ENCODE data around the gene ZFC3H1.
"Not testable (repeated sequence)": the region's sequence is repeated elsewhere in the genome, so short reads cannot be mapped to it uniquely, and the experiment has no call there.

Gene ZFC3H1

GRCh38 chr12:71663561-71664410, at the start of gene ZFC3H1, which contains the start of gene THAP2:
TSS of gene ZFC3H1 (minus strand) at chr12:71663848. CDS start at chr12:71663610, 238 bp downstream.
TSS of gene THAP2 (plus strand) at chr12:71664301. CDS start at chr12:71664510, 209 bp downstream.
- Histone ChIP-seq H3K4me1 (ENCODE audit: control insufficient read depth in 2 of 2, insufficient read depth in 2 of 2, low read length in 2 of 2) (peaks cover 6 to 13% of the 10 kb centered on the region in 2 donors), H3K27ac (ENCODE audit: low read depth in 2 of 2, low read length in 2 of 2) (peak within 1 kb of the TSS; percentile 98 to 99), H3K27me3 (ENCODE audit: control insufficient read depth in 2 of 2, insufficient read depth in 2 of 2, low read length in 2 of 2) (no peaks in the 10 kb centered on the region), H3K36me3 (ENCODE audit: control insufficient read depth in 2 of 2, insufficient read depth in 2 of 2, low read length in 2 of 2) (peaks cover 9 to 12% of the 10 kb centered on the region in 2 donors), H3K9ac (ENCODE audit: low read depth in 1 of 2, low read length in 2 of 2) (peak within 1 kb of the TSS; percentile 98 to 99), H3K4me3 (ENCODE audit: low read length in 2 of 2) (peak within 1 kb of the TSS; percentile 94 to 99), H3K9me3 (ENCODE audit: control insufficient read depth in 2 of 2, low read length in 2 of 2) (no peaks in the 10 kb centered on the region)

- Histone ChIP-seq H3K4me3 (ENCODE audit: low read length in 2 of 2) (no peak overlapping the region), H3K9ac (ENCODE audit: low read depth in 1 of 2, low read length in 2 of 2) (no peak overlapping the region), H3K27me3 (ENCODE audit: control insufficient read depth in 2 of 2, insufficient read depth in 2 of 2, low read length in 2 of 2) (no peaks in the 10 kb centered on the region), H3K27ac (ENCODE audit: low read depth in 2 of 2, low read length in 2 of 2) (no peak overlapping the region), H3K4me1 (ENCODE audit: control insufficient read depth in 2 of 2, insufficient read depth in 2 of 2, low read length in 2 of 2) (no peaks in the 10 kb centered on the region), H3K9me3 (ENCODE audit: control insufficient read depth in 2 of 2, low read length in 2 of 2) (peaks cover 0 to 4% of the 10 kb centered on the region in 2 donors), H3K36me3 (ENCODE audit: control insufficient read depth in 2 of 2, insufficient read depth in 2 of 2, low read length in 2 of 2) (no peaks in the 10 kb centered on the region)
These were observed 46.9 kb upstream of the ZFC3H1 start for GRCh38 chr12:71710276-71711125.

- Histone ChIP-seq H3K4me3 (ENCODE audit: low read length in 2 of 2) (no peak overlapping the region), H3K36me3 (ENCODE audit: control insufficient read depth in 2 of 2, insufficient read depth in 2 of 2, low read length in 2 of 2) (no peaks in the 10 kb centered on the region), H3K9me3 (ENCODE audit: control insufficient read depth in 2 of 2, low read length in 2 of 2) (peaks cover 0 to 4% of the 10 kb centered on the region in 2 donors), H3K9ac (ENCODE audit: low read depth in 1 of 2, low read length in 2 of 2) (no peak overlapping the region), H3K27me3 (ENCODE audit: control insufficient read depth in 2 of 2, insufficient read depth in 2 of 2, low read length in 2 of 2) (no peaks in the 10 kb centered on the region), H3K27ac (ENCODE audit: low read depth in 2 of 2, low read length in 2 of 2) (no peak overlapping the region), H3K4me1 (ENCODE audit: control insufficient read depth in 2 of 2, insufficient read depth in 2 of 2, low read length in 2 of 2) (no peaks in the 10 kb centered on the region)
These were observed 45.0 kb upstream of the ZFC3H1 start for GRCh38 chr12:71708658-71709057.

- peaks cover 7 to 8% of the 10 kb centered on the region in 2 donors for H3K36me3 ChIP-seq (ENCODE audit: control insufficient read depth in 2 of 2, insufficient read depth in 2 of 2, low read length in 2 of 2)
- no peak overlapping the region for H3K27ac ChIP-seq (ENCODE audit: low read depth in 2 of 2, low read length in 2 of 2)
- no peaks in the 10 kb centered on the region for H3K4me1 ChIP-seq (ENCODE audit: control insufficient read depth in 2 of 2, insufficient read depth in 2 of 2, low read length in 2 of 2)
- H3K27me3 ChIP-seq (ENCODE audit: control insufficient read depth in 2 of 2, insufficient read depth in 2 of 2, low read length in 2 of 2): no peaks in the 10 kb centered on the region
- no peak overlapping the region for H3K4me3 ChIP-seq (ENCODE audit: low read length in 2 of 2)
- H3K9me3 ChIP-seq (ENCODE audit: control insufficient read depth in 2 of 2, low read length in 2 of 2): no peaks in the 10 kb centered on the region
- no peak overlapping the region for H3K9ac ChIP-seq (ENCODE audit: low read depth in 1 of 2, low read length in 2 of 2)
These were observed 41.3 kb upstream of the ZFC3H1 start for GRCh38 chr12:71704920-71705319.

GRCh38 chr12:71703206-71703605, 39.6 kb upstream of the ZFC3H1 start:
- Histone ChIP-seq H3K4me1 (ENCODE audit: control insufficient read depth in 2 of 2, insufficient read depth in 2 of 2, low read length in 2 of 2) (no peaks in the 10 kb centered on the region), H3K4me3 (ENCODE audit: low read length in 2 of 2) (no peak overlapping the region), H3K9me3 (ENCODE audit: control insufficient read depth in 2 of 2, low read length in 2 of 2) (no peaks in the 10 kb centered on the region), H3K9ac (ENCODE audit: low read depth in 1 of 2, low read length in 2 of 2) (no peak overlapping the region), H3K27ac (ENCODE audit: low read depth in 2 of 2, low read length in 2 of 2) (no peak overlapping the region), H3K36me3 (ENCODE audit: control insufficient read depth in 2 of 2, insufficient read depth in 2 of 2, low read length in 2 of 2) (peaks cover 15 to 20% of the 10 kb centered on the region in 2 donors), H3K27me3 (ENCODE audit: control insufficient read depth in 2 of 2, insufficient read depth in 2 of 2, low read length in 2 of 2) (no peaks in the 10 kb centered on the region)

GRCh38 chr12:71702590-71702989, 38.9 kb upstream of the ZFC3H1 start:
- H3K9ac ChIP-seq (ENCODE audit: low read depth in 1 of 2, low read length in 2 of 2): no peak overlapping the region
- H3K27me3 ChIP-seq (ENCODE audit: control insufficient read depth in 2 of 2, insufficient read depth in 2 of 2, low read length in 2 of 2): no peaks in the 10 kb centered on the region
- H3K4me1 ChIP-seq (ENCODE audit: control insufficient read depth in 2 of 2, insufficient read depth in 2 of 2, low read length in 2 of 2): no peaks in the 10 kb centered on the region
- H3K27ac ChIP-seq (ENCODE audit: low read depth in 2 of 2, low read length in 2 of 2): no peak overlapping the region
- no peaks in the 10 kb centered on the region for H3K9me3 ChIP-seq (ENCODE audit: control insufficient read depth in 2 of 2, low read length in 2 of 2)
- peaks cover 15 to 25% of the 10 kb centered on the region in 2 donors for H3K36me3 ChIP-seq (ENCODE audit: control insufficient read depth in 2 of 2, insufficient read depth in 2 of 2, low read length in 2 of 2)
- no peak overlapping the region for H3K4me3 ChIP-seq (ENCODE audit: low read length in 2 of 2)

GRCh38 chr12:71702181-71702580, 38.5 kb upstream of the ZFC3H1 start:
- not testable (repeated sequence) for H3K4me1 ChIP-seq (ENCODE audit: control insufficient read depth in 2 of 2, insufficient read depth in 2 of 2, low read length in 2 of 2); H3K9ac ChIP-seq (ENCODE audit: low read depth in 1 of 2, low read length in 2 of 2); H3K27ac ChIP-seq (ENCODE audit: low read depth in 2 of 2, low read length in 2 of 2); H3K9me3 ChIP-seq (ENCODE audit: control insufficient read depth in 2 of 2, low read length in 2 of 2); H3K27me3 ChIP-seq (ENCODE audit: control insufficient read depth in 2 of 2, insufficient read depth in 2 of 2, low read length in 2 of 2); H3K4me3 ChIP-seq (ENCODE audit: low read length in 2 of 2)
- peaks cover 17 to 28% of the 10 kb centered on the region in 2 donors for H3K36me3 ChIP-seq (ENCODE audit: control insufficient read depth in 2 of 2, insufficient read depth in 2 of 2, low read length in 2 of 2)

- Histone ChIP-seq H3K9me3 (ENCODE audit: control insufficient read depth in 2 of 2, low read length in 2 of 2) (no peaks in the 10 kb centered on the region), H3K9ac (ENCODE audit: low read depth in 1 of 2, low read length in 2 of 2) (no peak overlapping the region), H3K36me3 (ENCODE audit: control insufficient read depth in 2 of 2, insufficient read depth in 2 of 2, low read length in 2 of 2) (peaks cover 16 to 27% of the 10 kb centered on the region in 2 donors), H3K4me3 (ENCODE audit: low read length in 2 of 2) (no peak overlapping the region), H3K4me1 (ENCODE audit: control insufficient read depth in 2 of 2, insufficient read depth in 2 of 2, low read length in 2 of 2) (peaks cover 19 to 24% of the 10 kb centered on the region in 2 donors), H3K27me3 (ENCODE audit: control insufficient read depth in 2 of 2, insufficient read depth in 2 of 2, low read length in 2 of 2) (no peaks in the 10 kb centered on the region), H3K27ac (ENCODE audit: low read depth in 2 of 2, low read length in 2 of 2) (no peak overlapping the region)
These were observed 32.1 kb upstream of the ZFC3H1 start for GRCh38 chr12:71695782-71696181.

- peak overlapping the region in 1 of 2 donors; percentile 32 for H3K4me3 ChIP-seq (ENCODE audit: low read length in 2 of 2)
- H3K36me3 ChIP-seq (ENCODE audit: control insufficient read depth in 2 of 2, insufficient read depth in 2 of 2, low read length in 2 of 2): peaks cover 8 to 18% of the 10 kb centered on the region in 2 donors
- no peaks in the 10 kb centered on the region for H3K9me3 ChIP-seq (ENCODE audit: control insufficient read depth in 2 of 2, low read length in 2 of 2)
- peaks cover 19 to 24% of the 10 kb centered on the region in 2 donors for H3K4me1 ChIP-seq (ENCODE audit: control insufficient read depth in 2 of 2, insufficient read depth in 2 of 2, low read length in 2 of 2)
- peak overlapping the region; percentile 77 to 84 for H3K27ac ChIP-seq (ENCODE audit: low read depth in 2 of 2, low read length in 2 of 2)
- no peaks in the 10 kb centered on the region for H3K27me3 ChIP-seq (ENCODE audit: control insufficient read depth in 2 of 2, insufficient read depth in 2 of 2, low read length in 2 of 2)
- H3K9ac ChIP-seq (ENCODE audit: low read depth in 1 of 2, low read length in 2 of 2): peak overlapping the region in 1 of 2 donors; percentile 22
These were observed 30.6 kb upstream of the ZFC3H1 start for GRCh38 chr12:71694099-71694820.
